ENCODE measurements around the gene EP300. TPM values are rescaled to one million over a fixed set of nuclear protein-coding genes. Genes with fewer than 3 reads are reported as not detected.
A peak's percentile ranks its signal among the peaks of the same experiment; 100 is the strongest.

The EP300 gene
- total RNA-seq, 2 donors from 2014 or later, result 92.0 to 106 TPM

GRCh38 chr22:41184679-41185078, 92.3 kb downstream of the EP300 start:
- no peaks in the 10 kb centered on the region for H3K36me3 Mint-ChIP-seq
- no peak for ATAC-seq
- no peak overlapping the region for H3K4me3 Mint-ChIP-seq
- H3K4me1 Mint-ChIP-seq (ENCODE audit: low read depth in 2 of 2), result peaks cover 0 to 5% of the 10 kb centered on the region in 2 donors
- DNase-seq (ENCODE audit: low spot score), result no peak
- H3K27me3 Mint-ChIP-seq, result no peaks in the 10 kb centered on the region
- no peak overlapping the region for H3K27ac Mint-ChIP-seq
- H3K9me3 Mint-ChIP-seq, result no peaks in the 10 kb centered on the region

- Mint-ChIP-seq H3K27ac (no peak overlapping the region), H3K4me3 (no peak overlapping the region), H3K4me1 (ENCODE audit: low read depth in 2 of 2) (peaks cover 0 to under 1% of the 10 kb centered on the region in 2 donors), H3K9me3 (no peaks in the 10 kb centered on the region), H3K27me3 (no peaks in the 10 kb centered on the region), H3K36me3 (no peaks in the 10 kb centered on the region)
- ATAC-seq (no peak), DNase-seq (ENCODE audit: low spot score) (no peak)
These were observed 99.1 kb downstream of the EP300 start for GRCh38 chr22:41191467-41191866.

GRCh38 chr22:41193829-41194228, 101.4 kb downstream of the EP300 start:
- DNase-seq (ENCODE audit: low spot score) (no peak), ATAC-seq (no peak)
- no peak overlapping the region for H3K27ac Mint-ChIP-seq
- no peak overlapping the region for H3K4me3 Mint-ChIP-seq
- H3K9me3 Mint-ChIP-seq, result no peaks in the 10 kb centered on the region
- no peaks in the 10 kb centered on the region for H3K27me3 Mint-ChIP-seq
- no peaks in the 10 kb centered on the region for H3K36me3 Mint-ChIP-seq
- peaks cover 8 to 14% of the 10 kb centered on the region in 2 donors for H3K4me1 Mint-ChIP-seq (ENCODE audit: low read depth in 2 of 2)

- peak overlapping the region; percentile 92 for H3K4me3 Mint-ChIP-seq
- peak; percentile 90 for DNase-seq (ENCODE audit: low spot score)
- H3K4me1 Mint-ChIP-seq (ENCODE audit: low read depth in 2 of 2), result peaks cover 8 to 14% of the 10 kb centered on the region in 2 donors
- H3K27ac Mint-ChIP-seq, result peak overlapping the region in 1 of 2 donors; percentile 70
- no peaks in the 10 kb centered on the region for H3K36me3 Mint-ChIP-seq
- ATAC-seq, result peak; percentile 95 to 96
- H3K27me3 Mint-ChIP-seq, result peaks cover 4 to 7% of the 10 kb centered on the region in 2 donors
- H3K9me3 Mint-ChIP-seq, result no peaks in the 10 kb centered on the region
These were observed 104.9 kb downstream of the EP300 start for GRCh38 chr22:41197038-41197972.

GRCh38 chr22:41198027-41198580, 105.7 kb downstream of the EP300 start:
- no peaks in the 10 kb centered on the region for H3K9me3 Mint-ChIP-seq
- H3K4me1 Mint-ChIP-seq (ENCODE audit: low read depth in 2 of 2), result peaks cover 8 to 14% of the 10 kb centered on the region in 2 donors
- peaks cover 6 to 10% of the 10 kb centered on the region in 2 donors for H3K27me3 Mint-ChIP-seq
- peak overlapping the region in 1 of 2 donors; percentile 70 for H3K27ac Mint-ChIP-seq
- peak overlapping the region; percentile 92 for H3K4me3 Mint-ChIP-seq
- no peaks in the 10 kb centered on the region for H3K36me3 Mint-ChIP-seq
- DNase-seq (ENCODE audit: low spot score) (no peak), ATAC-seq (no peak)

GRCh38 chr22:41201141-41201540, 108.7 kb downstream of the EP300 start:
- Mint-ChIP-seq H3K27ac (no peak overlapping the region), H3K4me1 (ENCODE audit: low read depth in 2 of 2) (peaks cover 20 to 29% of the 10 kb centered on the region in 2 donors), H3K4me3 (no peak overlapping the region), H3K36me3 (no peaks in the 10 kb centered on the region), H3K9me3 (no peaks in the 10 kb centered on the region), H3K27me3 (peaks cover 7 to 16% of the 10 kb centered on the region in 2 donors)
- DNase-seq (ENCODE audit: low spot score) (no peak), ATAC-seq (no peak)

GRCh38 chr22:41203118-41203517, 110.7 kb downstream of the EP300 start:
- Mint-ChIP-seq H3K9me3 (no peaks in the 10 kb centered on the region), H3K4me3 (no peak overlapping the region), H3K27me3 (peaks cover 7 to 16% of the 10 kb centered on the region in 2 donors), H3K4me1 (ENCODE audit: low read depth in 2 of 2) (peaks cover 15 to 21% of the 10 kb centered on the region in 2 donors), H3K36me3 (no peaks in the 10 kb centered on the region), H3K27ac (no peak overlapping the region)
- DNase-seq (ENCODE audit: low spot score), result no peak
- no peak for ATAC-seq

GRCh38 chr22:41204066-41204465, 111.7 kb downstream of the EP300 start:
- H3K9me3 Mint-ChIP-seq, result no peaks in the 10 kb centered on the region
- ATAC-seq (no peak), DNase-seq (ENCODE audit: low spot score) (no peak)
- peak overlapping the region in 1 of 2 donors; percentile 6 for H3K27ac Mint-ChIP-seq
- no peaks in the 10 kb centered on the region for H3K36me3 Mint-ChIP-seq
- H3K27me3 Mint-ChIP-seq, result peaks cover 7 to 16% of the 10 kb centered on the region in 2 donors
- peaks cover 12 to 16% of the 10 kb centered on the region in 2 donors for H3K4me1 Mint-ChIP-seq (ENCODE audit: low read depth in 2 of 2)
- no peak overlapping the region for H3K4me3 Mint-ChIP-seq

GRCh38 chr22:41204992-41205900, 112.9 kb downstream of the EP300 start, which contains the start of gene L3MBTL2:
Gene L3MBTL2 (plus strand): TSS chr22:41205312. CDS start chr22:41205363, 51 bp downstream.
- peak; percentile 100 for ATAC-seq
- H3K27me3 Mint-ChIP-seq, result peaks cover 3 to 16% of the 10 kb centered on the region in 2 donors
- peak; percentile 98 for DNase-seq (ENCODE audit: low spot score)
- H3K4me1 Mint-ChIP-seq (ENCODE audit: low read depth in 2 of 2), result peaks cover 16 to 17% of the 10 kb centered on the region in 2 donors
- H3K36me3 Mint-ChIP-seq, result peaks cover 6% of the 10 kb centered on the region
- peak within 1 kb of the TSS; percentile 76 to 94 for H3K27ac Mint-ChIP-seq
- peak within 1 kb of the TSS; percentile 86 for H3K4me3 Mint-ChIP-seq
- no peaks in the 10 kb centered on the region for H3K9me3 Mint-ChIP-seq

GRCh38 chr22:41206719-41207118, 114.3 kb downstream of the EP300 start:
- H3K27ac Mint-ChIP-seq, result no peak overlapping the region
- no peak for ATAC-seq
- peak overlapping the region; percentile 55 for H3K4me3 Mint-ChIP-seq
- H3K36me3 Mint-ChIP-seq, result peaks cover 6% of the 10 kb centered on the region
- no peaks in the 10 kb centered on the region for H3K9me3 Mint-ChIP-seq
- H3K27me3 Mint-ChIP-seq, result peaks cover 3 to 11% of the 10 kb centered on the region in 2 donors
- DNase-seq (ENCODE audit: low spot score), result no peak
- H3K4me1 Mint-ChIP-seq (ENCODE audit: low read depth in 2 of 2), result peaks cover 16 to 17% of the 10 kb centered on the region in 2 donors

GRCh38 chr22:41215409-41215808, 123.0 kb downstream of the EP300 start:
- ATAC-seq, result no peak
- no peak for DNase-seq (ENCODE audit: low spot score)
- Mint-ChIP-seq H3K4me3 (no peak overlapping the region), H3K27me3 (no peaks in the 10 kb centered on the region), H3K36me3 (peaks cover 6% of the 10 kb centered on the region), H3K4me1 (ENCODE audit: low read depth in 2 of 2) (peaks cover 10 to 23% of the 10 kb centered on the region in 2 donors), H3K9me3 (no peaks in the 10 kb centered on the region), H3K27ac (no peak overlapping the region)

- no peak for ATAC-seq
- H3K36me3 Mint-ChIP-seq, result peaks cover 6% of the 10 kb centered on the region
These were observed 123.5 kb downstream of the EP300 start for GRCh38 chr22:41215926-41216325.

GRCh38 chr22:41216984-41217383, 124.6 kb downstream of the EP300 start:
- Mint-ChIP-seq H3K36me3 (peaks cover 10% of the 10 kb centered on the region), H3K27ac (peak overlapping the region; percentile 76 to 83), H3K9me3 (no peaks in the 10 kb centered on the region), H3K4me1 (ENCODE audit: low read depth in 2 of 2) (peaks cover 10 to 22% of the 10 kb centered on the region in 2 donors), H3K27me3 (no peaks in the 10 kb centered on the region), H3K4me3 (no peak overlapping the region)
- ATAC-seq (no peak), DNase-seq (ENCODE audit: low spot score) (no peak)

More at GRCh38 chr22:41215926-41216325, 123.5 kb downstream of the EP300 start:
- no peaks in the 10 kb centered on the region for H3K27me3 Mint-ChIP-seq
- no peak overlapping the region for H3K4me3 Mint-ChIP-seq
- no peak for DNase-seq (ENCODE audit: low spot score)
- peak overlapping the region in 1 of 2 donors; percentile 83 for H3K27ac Mint-ChIP-seq
- no peaks in the 10 kb centered on the region for H3K9me3 Mint-ChIP-seq
- peaks cover 10 to 23% of the 10 kb centered on the region in 2 donors for H3K4me1 Mint-ChIP-seq (ENCODE audit: low read depth in 2 of 2)
